HEK293T (cell line): ENCODE measurements around the gene SP7.

Experiments used
- ARNT ChIP-seq: fragments of 450-650 bp; IDR thresholded peaks from 2 replicates; pipeline ENCODE4 v1.6.1; 2017; ENCODE audit warnings: mild to moderate bottlenecking
- CTBP1 ChIP-seq: fragments of 450-650 bp; IDR thresholded peaks from 2 replicates; pipeline ENCODE4 v1.6.1; 2016; ENCODE audit warnings: borderline replicate concordance
- FOXK2 ChIP-seq: fragments of 450-650 bp; IDR thresholded peaks from 2 replicates; pipeline ENCODE4 v1.6.1; 2016; ENCODE audit warnings: mild to moderate bottlenecking
- FOXM1 ChIP-seq: fragments of 450-650 bp; IDR thresholded peaks from 2 replicates; pipeline ENCODE4 v1.6.1; 2017; ENCODE audit warnings: mild to moderate bottlenecking, borderline replicate concordance
- HDGF ChIP-seq: fragments of 450-650 bp; IDR thresholded peaks from 2 replicates; pipeline ENCODE4 v1.6.1; 2017; ENCODE audit warnings: antibody characterized with exemption, borderline replicate concordance
- L3MBTL2 ChIP-seq: fragments of 450-650 bp; conservative IDR thresholded peaks from 2 replicates; pipeline ENCODE4 v1.6.1; 2016; ENCODE audit warnings: mild to moderate bottlenecking
- LEF1 ChIP-seq: fragments of 450-650 bp; IDR thresholded peaks from 2 replicates; pipeline ENCODE4 v1.6.1; 2017; ENCODE audit warnings: mild to moderate bottlenecking, borderline replicate concordance
- NFRKB ChIP-seq: fragments of 450-650 bp; IDR thresholded peaks from 2 replicates; pipeline ENCODE4 v1.6.1; 2016; ENCODE audit warnings: mild to moderate bottlenecking, moderate library complexity
- SP1 ChIP-seq: fragments of 450-650 bp; IDR thresholded peaks from 2 replicates; pipeline ENCODE4 v1.6.1; 2017
- SUZ12 ChIP-seq: fragments of 450-650 bp; IDR thresholded peaks from 2 replicates; pipeline ENCODE4 v1.6.1; 2016; ENCODE audit warnings: mild to moderate bottlenecking
- TARDBP ChIP-seq: fragments of 450-650 bp; IDR thresholded peaks from 2 replicates; pipeline ENCODE4 v1.6.1; 2016
- ZNF384 ChIP-seq: fragments of 450-650 bp; IDR thresholded peaks from 2 replicates; pipeline ENCODE4 v1.6.1; 2016
- TF ChIP-seq, protein P1 (sequence below): fragments of 450-650 bp; IDR thresholded peaks from 2 replicates; pipeline ENCODE4 v1.6.1; 2016

DNA sequence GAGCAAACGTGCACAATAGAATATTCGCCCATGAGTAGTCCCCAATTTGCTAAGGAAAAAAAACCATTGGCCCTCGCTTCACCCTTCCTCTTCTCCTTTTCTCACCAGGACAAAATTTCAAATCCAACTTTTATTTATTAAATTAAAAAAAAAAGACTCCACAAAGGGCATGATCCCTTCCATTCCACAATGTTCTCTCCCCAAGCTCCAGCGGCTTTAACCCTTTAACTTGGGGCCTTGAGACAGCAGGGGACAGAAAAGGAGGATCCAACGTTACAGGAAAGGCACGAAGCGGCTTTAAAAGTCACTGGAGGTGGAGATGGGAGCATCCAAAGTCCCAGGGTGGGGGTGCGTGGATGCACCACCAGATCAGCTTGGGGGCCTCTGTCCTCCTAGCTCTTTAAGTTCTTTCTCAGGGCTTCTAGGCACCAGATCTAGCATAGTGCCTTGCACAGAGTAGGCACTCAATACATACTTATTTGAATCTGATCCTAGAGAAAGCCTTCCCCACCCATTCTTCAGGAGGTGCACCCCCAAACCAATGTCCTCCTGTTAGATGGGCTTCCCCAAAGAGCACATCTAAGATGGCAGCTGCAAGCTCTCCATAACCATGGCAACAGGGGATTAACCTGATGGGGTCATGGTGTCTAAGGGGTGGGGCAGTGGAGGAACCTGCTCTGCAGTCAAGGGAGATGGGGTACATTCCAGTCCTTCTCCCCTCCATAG, 9.5 kb downstream of the SP7 start:
- TF ChIP-seq FOXM1 (no peak), TARDBP (no peak), FOXK2 (no peak), SUZ12 (no peak), HDGF (no peak), SP1 (no peak), ARNT (no peak), LEF1 (no peak), L3MBTL2 (no peak), ZNF384 (no peak), CTBP1 (no peak), NFRKB (no peak)
- TF ChIP-seq, protein P1, sequence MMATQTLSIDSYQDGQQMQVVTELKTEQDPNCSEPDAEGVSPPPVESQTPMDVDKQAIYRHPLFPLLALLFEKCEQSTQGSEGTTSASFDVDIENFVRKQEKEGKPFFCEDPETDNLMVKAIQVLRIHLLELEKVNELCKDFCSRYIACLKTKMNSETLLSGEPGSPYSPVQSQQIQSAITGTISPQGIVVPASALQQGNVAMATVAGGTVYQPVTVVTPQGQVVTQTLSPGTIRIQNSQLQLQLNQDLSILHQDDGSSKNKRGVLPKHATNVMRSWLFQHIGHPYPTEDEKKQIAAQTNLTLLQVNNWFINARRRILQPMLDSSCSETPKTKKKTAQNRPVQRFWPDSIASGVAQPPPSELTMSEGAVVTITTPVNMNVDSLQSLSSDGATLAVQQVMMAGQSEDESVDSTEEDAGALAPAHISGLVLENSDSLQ, result no peak
